OCI-M1 (cell line): ENCODE data around the gene NLRP9.

ENCODE experiments used
- DNase-seq: peaks from one replicate; lab custom pipeline; 2025; lab: John Stamatoyannopoulos, UW

NLRP9 gene

DNA sequence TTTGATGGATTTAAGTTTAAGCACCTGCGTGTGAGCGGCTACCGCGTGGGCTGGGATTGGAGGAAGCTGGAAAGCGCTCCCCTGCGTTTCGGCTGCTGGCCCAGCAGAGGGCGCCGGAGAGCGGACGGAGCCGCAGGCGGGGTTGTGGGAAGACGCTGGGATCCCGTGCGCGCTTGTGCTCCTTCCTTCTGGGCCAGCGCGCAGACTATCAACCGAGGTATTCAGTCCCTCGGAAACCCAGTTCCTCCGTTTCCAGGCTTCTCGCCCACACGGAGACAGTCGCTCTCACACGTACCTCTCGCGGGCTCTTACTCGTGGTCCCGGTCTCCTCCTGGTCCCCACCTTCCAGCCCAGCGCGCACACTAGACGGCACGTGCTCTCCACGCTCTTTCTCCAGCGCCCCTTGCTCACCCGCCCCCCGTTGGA is 34.4 kb downstream of the NLRP9 start:
- DNase-seq: no peak

DNA sequence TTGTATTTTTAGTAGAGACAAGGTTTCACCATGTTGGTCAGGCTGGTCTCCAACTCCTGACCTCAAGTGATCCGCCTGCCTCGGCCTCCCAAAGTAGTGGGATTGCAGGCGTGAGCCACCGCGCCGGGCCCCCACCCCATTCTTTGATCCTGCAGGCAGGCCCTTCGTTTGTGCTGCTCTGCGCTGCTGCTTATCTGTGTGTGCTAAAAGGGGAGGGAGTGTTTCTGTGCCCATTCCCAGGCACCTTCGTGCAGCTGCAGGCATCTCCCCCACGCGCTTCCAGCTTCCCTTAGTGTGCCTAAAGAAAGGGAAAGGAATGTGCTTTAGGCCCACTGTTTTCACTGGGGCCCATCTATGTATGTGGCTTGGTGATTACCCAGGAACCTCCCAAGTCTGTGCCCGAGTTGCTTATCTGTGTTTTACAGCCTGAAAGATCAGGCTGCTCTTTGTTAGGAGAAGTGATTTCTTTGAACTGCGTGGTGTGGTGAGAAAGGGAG is 36.0 kb downstream of the NLRP9 start:
- DNase-seq: peak; percentile 97

DNA sequence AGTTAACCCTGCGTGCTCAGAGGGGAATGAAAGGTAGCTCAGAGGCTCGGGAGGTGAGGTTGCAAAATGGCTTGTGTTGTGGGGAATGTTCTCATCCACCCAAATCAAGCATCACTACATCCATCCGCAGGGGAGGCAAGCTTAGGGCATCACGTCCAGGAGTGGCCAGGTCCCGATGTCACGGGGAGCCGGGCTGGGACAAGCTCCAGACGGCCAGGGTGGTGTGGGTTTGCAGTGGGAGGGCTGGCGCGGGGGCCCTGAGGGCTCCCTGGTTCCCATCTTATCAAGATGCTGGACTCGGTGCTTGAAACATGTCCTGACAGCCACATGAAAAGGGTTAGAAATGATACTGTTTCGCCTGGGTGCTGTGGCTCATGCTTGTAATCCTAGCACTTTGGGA is 37.4 kb downstream of the NLRP9 start:
- no peak for DNase-seq

DNA sequence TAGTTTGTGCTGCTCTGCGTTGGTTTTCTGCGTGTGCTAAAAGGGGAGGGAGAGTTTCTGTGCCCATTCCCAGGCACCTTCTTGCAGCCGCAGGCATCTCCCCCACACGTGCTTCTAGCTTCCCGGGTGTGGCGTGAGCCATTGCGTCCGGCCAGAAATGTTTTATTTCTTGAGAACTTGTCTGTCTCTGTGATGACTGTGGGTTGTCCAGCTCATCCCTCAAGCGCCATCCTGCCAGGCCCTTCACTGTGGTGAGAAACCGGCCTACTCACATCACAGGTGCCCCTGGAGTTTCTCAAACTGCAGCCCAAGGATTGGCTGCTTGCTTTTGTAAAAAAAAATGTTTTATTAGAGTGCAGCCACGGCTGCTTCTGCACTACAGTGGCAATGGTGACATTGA is 39.0 kb downstream of the NLRP9 start:
- no peak for DNase-seq

DNA sequence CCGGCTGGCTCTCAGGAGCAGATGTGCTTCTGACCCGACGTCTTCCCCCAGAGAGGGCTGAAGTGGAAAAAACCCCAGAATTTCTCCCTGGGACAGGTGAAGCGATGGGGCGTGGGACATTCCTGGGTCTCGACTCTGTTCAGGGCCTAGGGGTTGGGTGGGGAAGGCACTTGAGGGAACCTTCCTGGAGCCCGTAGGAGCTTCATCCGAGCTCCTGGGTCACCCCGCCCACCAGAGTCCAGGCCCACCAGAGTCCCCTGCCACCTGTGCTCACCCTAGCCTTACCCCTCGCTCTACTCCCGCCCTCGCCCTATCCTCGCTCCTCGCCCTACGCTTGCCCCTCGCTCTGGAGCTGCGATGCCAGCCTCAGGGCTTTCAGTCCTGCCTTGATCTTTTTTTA is 39.9 kb downstream of the NLRP9 start:
- no peak for DNase-seq

DNA sequence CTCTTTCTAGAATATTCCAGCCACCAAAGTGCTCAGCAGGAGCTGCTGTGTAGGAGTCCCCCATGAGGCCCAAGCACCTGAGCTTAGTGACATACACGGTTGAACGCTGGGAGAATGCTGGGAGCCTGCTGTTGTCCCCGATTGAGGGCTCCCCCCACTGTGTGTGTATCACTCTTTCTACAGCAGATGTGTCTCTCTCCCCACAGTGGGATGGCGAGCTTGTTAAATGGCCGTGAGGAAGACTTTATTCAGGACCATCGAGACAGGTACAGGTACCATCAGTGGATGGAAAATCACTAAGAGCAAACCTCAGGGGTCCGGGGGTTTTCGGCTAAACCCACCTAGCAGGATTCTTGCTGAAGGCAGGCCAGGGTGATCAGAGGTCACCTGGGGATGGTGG is 40.5 kb downstream of the NLRP9 start:
- DNase-seq: no peak

DNA sequence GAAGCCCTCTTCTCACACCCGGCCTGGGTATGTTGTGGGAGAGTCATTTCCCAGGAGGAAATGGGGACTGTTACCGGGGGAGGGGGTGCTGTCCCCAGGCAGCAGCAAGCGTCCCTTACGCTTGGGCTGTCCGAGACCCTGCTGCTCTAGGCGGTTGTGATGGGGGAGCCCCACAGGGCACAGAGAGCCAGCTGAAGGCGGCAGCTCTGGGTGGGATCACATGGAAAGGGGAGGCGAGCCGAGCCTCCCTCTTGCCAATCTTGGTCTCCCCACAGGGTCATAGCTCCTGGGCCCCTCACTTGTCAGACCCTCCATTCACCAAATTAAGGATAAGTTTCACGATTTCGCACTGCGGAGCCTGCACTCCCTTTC is 41.1 kb downstream of the NLRP9 start:
- no peak for DNase-seq

DNA sequence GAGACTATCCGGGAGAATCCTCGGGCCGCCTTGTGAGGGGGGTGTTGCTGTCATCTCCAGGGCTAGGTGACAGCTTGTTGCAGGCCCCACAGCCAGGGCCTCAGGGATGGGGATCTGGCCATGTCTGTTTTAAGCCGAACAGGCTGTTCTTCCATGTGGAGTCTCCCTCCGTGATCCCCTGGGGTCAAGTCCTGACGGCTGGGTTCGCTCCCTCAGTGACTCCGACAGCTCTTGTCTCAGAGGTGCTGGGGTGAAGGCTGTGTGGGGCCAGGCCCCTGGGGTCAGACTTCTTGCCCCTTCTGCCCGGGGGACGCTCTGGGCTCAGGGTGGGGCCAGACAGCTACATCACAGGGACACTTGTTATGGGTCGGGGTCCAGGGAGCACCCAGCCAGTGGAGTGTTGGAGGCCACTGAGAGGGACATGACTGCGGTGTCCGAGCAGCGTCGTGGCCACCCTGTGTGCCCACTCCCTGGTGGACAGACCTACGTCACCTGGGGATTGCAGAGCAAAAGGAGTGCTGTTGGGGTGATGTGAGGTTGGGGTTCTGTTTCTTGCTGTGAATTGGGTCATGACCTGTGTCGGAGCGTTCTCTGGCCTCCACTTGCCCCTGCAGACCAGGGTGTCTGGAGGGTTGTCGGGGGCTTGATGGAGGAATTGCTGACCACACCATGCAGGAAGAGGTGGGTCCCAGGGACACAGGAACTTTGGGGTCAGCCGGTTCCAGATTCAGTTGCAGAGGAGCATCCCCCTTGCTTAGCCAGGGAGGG is 41.7 kb downstream of the NLRP9 start:
- no peak for DNase-seq

DNA sequence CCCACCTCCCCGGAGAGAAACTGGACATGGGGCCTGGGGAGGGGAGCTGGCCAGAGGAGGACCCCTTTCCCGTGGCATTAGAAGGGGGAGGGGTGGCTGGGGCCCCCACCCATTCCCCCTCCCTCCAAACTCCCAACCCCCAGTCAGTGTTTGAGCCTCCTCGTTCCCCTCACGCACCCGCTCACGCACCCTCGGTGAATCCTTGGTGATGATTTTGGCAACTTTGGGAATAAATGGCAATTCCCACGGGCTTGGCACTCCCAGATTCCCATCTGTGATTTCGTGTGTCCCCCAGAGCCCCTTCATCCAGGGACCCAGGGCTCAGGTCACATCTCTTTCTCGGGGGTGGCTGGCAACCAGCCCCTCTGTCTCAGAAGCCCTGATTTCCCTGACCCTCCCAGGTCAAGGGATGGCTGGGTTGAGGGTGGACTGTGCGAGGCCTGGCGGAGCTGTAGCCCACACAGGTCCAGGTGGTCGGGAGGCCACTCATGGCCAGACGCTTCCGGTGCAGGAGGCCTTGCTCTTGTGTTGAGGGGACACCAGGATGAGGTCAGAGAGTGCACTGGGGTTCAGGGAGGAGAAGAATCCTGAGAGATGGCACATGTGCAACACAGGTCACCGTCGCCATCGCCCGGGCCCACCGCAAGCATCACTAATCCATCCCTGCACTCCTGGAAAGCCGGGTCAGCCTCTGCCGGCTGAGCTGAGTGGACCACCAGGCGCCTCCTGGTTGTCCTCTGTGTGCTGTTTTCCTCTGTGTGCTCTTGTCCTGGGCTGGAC is 42.5 kb downstream of the NLRP9 start:
- no peak for DNase-seq

DNA sequence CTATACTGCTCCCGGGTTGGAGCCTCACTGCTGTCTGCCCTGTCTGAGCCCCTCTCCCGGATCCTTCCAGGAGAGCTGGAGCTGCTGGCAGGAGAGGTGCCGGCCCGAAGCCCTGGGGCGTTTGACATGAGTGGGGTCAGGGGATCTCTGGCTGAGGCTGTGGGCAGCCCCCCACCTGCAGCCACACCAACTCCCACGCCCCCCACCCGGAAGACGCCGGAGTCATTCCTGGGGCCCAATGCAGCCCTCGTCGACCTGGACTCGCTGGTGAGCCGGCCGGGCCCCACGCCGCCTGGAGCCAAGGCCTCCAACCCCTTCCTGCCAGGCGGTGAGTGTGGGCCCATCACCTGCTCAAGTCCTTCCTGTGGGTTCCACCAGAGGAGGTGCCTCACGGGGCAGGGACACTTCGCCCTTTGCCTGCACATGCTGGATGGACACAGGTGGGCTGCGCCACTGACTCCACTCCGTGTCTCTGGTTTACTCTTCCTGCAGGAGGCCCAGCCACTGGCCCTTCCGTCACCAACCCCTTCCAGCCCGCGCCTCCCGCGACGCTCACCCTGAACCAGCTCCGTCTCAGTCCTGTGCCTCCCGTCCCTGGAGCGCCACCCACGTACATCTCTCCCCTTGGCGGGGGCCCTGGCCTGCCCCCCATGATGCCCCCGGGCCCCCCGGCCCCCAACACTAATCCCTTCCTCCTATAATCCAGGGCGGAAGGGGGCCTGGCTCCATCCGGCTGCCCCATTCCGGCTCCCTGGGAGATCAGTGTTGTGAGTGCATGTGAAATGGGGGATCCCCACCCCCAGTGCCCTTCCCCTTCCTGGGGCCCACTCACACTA is 43.3 kb downstream of the NLRP9 start:
- DNase-seq: no peak

DNA sequence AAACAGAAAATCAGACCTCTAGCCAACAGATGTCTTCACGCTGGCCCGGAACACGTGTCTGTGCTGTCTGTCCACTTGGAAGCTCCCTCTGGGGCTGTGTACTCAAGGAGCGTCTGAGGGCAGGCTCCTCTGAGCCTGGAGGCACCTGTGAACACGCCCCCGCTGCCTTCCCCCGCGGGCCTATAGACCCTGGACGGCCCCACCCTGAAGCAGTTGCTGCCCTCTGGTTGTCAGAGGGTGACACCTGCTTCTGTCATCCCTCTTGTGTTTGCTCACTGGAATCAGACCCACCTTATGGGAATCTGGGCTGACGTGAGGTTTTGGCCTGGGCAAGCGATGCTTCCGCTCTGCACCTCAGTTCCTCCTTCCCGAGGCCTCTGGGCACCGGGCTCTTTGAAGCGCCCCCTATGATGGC is 44.0 kb downstream of the NLRP9 start:
- no peak for DNase-seq

DNA sequence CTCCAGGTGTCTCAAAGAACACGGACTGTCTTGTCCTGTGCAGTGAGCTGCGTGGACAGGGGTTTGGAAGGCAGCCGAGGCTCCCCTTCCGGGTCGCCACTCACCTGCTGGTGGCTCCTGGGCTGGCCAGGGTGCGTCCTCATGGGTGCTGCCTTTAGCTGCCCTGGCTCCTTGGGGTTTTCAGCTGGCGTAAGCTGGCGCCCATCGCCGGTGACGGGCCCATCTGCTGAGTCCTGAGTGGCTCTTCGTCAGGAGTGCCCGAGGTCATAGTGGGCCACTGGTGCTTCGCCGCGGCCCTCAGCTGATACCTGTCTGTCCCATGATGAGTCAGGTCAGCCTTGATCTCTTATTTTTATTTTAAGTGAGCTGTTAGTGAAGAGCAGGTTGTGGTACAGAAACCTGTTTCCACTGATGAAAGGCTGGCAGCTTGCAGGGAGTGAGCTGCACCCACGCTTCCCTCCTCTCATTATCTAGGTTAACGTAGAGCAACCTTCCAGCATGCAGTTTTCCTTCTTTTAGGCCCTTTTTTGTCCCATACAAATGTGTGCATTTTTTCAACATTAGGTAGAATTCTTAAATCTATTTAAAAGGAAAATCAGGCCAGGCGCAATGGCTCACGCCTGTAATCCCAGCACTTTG is 44.7 kb downstream of the NLRP9 start:
- DNase-seq: no peak

DNA sequence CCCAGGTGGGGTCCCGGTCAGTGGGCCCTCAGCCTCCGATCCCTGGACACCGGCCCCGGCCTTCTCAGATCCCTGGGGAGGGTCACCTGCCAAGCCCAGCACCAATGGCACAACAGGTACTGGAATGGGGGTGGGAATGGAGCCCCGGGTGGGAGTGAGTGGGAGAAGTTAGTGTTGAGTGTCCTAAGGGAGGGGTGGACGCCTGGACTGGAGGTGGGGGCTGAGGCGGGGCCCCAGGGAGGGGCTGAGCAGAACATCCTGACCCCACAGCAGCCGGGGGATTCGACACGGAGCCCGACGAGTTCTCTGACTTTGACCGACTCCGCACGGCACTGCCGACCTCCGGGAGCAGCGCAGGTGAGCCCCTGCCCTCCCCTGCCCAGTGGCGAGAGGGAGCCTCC is 45.5 kb downstream of the NLRP9 start:
- DNase-seq: no peak

DNA sequence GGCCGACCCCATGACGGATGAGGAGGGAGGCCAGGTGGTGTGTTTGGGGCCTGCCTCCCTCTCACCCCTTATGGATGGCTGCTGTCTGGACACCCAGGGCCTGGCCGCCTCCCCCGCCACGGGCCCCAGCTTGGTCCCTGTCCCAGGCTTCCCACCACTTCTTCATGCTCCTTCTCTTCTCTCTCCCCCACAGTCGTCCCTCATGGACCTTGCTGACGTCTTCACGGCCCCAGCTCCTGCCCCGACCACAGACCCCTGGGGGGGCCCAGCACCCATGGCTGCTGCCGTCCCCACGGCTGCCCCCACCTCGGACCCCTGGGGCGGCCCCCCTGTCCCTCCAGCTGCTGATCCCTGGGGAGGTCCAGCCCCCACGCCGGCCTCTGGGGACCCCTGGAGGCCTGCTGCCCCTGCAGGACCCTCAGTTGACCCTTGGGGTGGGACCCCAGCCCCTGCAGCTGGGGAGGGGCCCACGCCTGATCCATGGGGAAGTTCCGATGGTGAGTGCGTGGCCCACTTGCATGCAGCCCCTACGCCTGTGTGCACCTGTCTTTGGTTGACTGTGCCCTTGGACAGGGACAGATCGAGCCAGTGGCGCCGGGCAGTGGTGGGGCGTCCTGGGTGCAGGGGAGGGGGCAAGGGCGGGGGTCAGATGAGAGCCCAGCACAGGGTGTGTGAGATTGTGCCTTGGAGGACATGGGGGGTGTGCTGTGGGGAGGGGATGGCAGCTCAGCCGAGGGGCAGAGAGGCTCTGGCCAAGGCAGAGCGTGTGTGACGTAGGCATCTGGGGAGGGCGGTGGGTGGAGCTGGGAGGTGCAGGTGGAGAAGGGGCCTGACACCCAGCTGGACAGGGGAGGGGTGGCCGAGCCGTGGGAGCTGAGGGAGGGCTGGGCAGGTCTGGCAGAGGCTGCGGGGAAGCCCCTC is 46.4 kb downstream of the NLRP9 start:
- DNase-seq: no peak

DNA sequence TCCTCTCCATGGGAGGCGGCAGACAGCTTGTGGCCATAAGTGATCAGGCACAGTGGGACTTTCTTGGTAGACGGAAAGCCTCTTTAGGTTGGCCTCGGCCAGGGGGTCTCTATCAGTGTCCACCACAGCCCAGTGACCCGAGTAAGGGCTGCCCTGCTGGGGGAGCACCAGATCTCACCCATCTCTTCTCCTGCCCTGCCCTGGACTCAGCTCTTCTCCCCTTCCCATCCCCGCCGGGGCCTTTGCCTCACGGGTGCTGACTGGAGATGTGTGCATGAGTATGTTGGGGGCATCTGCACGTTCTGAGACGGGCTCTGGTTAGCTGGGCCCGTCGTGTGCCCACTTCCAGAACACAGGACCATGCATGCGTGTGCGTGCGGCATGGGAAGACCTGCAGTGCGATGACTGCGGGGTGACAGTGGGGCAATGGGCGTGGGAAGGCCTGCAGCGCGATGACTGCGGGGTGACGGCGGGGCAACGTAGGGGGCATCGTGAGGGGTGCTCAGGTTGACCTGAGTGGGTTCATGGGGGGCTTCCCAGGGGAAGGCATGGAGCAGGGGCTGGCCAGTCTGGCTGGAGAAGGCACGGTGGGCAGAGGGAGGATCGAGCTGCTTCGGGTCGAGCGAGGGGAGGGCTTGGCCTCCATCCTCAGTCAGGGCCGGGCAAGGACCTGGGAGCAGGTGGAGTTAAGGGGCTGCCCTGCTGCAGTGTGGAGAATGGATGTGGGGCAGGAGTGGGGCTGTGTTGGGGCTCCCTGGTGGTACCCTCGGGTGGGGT is 47.2 kb downstream of the NLRP9 start:
- no peak for DNase-seq

DNA sequence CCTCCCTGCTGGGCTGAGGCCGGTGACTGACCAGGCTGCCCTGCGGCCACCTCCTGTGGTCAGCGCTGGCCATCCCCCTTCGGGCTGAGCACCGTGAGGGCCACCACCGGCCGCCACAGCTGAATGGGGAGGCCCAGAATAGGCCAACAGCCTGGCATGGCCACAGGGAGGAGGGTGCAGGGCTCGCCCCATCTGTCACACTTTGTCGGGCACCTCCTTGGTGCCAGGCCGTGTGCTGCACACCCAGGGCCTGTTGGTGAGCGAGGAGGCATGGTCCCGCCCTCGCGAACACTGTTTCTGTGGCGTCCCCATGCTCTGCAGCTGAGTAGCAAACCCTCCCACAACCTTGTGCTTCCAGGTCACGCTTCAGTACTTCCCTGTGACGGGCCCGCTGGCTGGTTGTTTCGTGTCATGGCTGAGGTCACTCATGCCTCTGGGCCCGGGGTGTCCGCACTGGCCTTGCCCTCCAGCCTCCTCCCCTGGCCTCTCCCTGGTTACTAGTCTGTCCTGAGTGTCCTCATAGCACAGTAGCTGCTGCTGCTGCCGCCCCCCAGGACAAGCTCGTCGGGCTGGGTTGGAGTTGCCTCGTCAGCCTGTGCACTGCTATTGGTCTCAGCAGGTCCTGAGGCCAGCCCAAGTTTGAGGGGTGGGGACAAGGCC is 48.0 kb downstream of the NLRP9 start:
- DNase-seq: no peak

DNA sequence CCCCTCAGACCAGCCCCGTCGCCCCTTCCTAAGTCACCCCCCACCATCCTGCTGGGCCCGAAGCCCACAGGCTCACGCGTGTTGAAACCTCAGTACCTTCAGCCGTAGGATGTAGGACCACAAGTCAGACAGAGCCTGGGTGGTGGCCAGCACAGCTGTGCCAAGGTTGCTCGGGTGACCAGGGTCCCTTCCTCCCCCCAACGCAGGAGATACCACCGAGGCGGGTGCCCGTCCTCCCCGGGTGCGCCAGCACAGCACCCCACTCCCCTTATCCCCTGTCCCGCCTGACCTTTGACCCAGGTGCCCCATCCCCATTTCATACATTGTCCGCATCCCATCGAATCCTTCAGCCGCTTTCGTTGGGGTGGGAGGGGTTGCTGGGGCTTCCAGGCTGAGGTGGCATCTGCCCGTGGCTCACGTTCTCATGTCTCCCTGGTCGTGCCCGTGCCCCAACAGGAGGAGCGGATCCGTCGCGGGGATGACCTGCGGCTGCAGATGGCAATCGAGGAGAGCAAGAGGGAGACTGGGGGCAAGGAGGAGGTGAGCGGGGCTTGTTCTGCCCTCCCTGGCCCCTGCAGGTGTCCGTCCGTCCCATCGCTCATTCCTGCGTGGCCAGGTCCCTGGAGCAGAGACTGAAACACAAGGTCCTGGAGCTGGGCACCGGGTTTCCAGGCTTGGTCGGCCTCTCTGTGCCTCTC is 48.6 kb downstream of the NLRP9 start:
- DNase-seq: no peak

DNA sequence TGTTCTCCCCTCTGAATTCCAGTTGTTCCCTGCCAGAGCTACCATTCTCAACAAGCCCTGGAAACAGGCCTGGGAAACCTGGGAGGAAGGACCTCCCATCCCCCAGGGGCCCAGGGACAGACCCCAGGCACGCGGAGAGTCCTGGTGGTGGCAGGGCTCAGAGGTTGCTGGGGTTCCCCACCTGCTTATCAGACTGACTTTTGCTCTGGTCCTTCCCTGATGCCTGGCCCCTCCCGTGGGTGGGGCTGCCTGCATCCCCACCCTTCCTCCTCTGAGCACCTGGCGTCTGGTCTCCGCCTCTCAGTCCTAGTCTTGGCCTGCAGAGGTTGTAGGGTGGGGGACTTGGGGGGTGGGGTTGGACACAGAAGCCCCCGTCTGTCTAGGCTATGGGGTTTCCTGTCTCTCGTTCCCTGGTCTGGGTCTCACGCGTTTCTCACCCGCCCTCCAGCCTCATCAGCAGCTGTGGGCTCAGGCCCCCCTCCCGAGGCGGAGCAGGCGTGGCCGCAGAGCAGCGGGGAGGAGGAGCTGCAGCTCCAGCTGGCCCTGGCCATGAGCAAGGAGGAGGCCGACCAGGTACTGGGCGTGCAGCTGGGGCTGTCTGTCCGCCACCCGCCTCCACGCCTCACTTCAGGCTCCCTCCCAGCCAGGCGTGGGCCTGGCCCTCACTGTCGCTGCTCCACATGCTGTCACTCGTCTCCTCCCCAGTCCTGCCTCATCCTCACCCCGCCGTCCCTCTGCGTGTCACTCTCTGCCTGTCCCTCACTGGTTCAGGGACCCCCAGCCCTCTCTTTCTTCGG is 49.6 kb downstream of the NLRP9 start:
- no peak for DNase-seq
